Measurements from ENCODE around the gene GAS5. TPM values are rescaled to one million over a fixed set of nuclear protein-coding genes. Genes with fewer than 3 reads are reported as not detected.

The GAS5 gene
- total and polyA plus RNA-seq, 9 of the 15 experiments (the other 6 are each of a cell fraction or from before 2014, with no cell fraction given), result 565 to 1,860 (median 1,006) TPM

DNA sequence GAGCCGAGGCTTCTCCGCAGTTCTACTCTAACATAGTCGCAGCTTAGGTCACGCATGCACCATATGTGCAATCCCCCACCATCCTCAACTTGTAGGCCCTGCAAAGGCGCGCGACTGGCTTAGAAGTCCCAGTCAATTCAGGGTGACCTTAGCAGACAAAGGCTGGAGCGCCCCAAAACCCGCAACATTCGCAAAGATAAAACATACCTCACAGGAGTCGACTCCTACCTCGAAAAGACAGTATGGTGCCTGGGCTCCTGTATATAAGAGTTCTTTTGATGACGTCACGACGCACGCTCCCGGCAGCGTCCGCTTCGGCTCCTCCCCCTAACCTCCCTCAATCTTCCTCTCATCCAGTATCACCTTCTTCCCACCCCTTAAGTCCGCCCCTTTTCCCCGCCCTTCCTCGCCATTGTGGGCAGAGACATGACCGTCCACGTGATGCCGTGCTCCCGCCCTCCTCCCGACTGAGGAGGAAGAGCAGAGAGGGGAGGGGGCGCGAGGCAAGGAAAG, at the start of gene GAS5 (continued):
- TF ChIP-seq SUPT5H (IDR thresholded peaks at IDR 0.05) (peak; percentile 100), ZNF589 (CRISPR knock-in tag; IDR thresholded peaks at IDR 0.05; ENCODE audit: low read depth) (peak; percentile 75), MCM7 (IDR thresholded peaks at IDR 0.05) (peak in 1 of 2 experiments; percentile 23; a peak in 1 of 4 replicates), ZNF3 (CRISPR knock-in tag; IDR thresholded peaks at IDR 0.05) (0 out of 2 replicates have a peak, but pooled peaks have one; percentile 38), NCOR1 (IDR thresholded peaks at IDR 0.05) (peak; percentile 67), POLR2B (IDR thresholded peaks at IDR 0.05; ENCODE audit: low read depth, partially characterized antibody) (peak; percentile 100), KLF16 (IDR thresholded peaks at IDR 0.05) (no peak), ZBTB5 (IDR thresholded peaks at IDR 0.05) (no peak), BCL6 (CRISPR knock-in tag; IDR thresholded peaks at IDR 0.05) (peak; percentile 54; the same call in 1 of the 2 replicates), CHAMP1 (IDR thresholded peaks at IDR 0.05) (peak; percentile 63; the same call in 1 of the 2 replicates), CBFA2T2 (conservative IDR thresholded peaks at IDR 0.05) (peak; percentile 71)
- TF ChIP-seq, protein P1, sequence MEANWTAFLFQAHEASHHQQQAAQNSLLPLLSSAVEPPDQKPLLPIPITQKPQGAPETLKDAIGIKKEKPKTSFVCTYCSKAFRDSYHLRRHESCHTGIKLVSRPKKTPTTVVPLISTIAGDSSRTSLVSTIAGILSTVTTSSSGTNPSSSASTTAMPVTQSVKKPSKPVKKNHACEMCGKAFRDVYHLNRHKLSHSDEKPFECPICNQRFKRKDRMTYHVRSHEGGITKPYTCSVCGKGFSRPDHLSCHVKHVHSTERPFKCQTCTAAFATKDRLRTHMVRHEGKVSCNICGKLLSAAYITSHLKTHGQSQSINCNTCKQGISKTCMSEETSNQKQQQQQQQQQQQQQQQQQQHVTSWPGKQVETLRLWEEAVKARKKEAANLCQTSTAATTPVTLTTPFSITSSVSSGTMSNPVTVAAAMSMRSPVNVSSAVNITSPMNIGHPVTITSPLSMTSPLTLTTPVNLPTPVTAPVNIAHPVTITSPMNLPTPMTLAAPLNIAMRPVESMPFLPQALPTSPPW (CRISPR knock-in tag; IDR thresholded peaks at IDR 0.05), result no peak
